Liver (tissue), 9 donors: ENCODE results near the gene PIEZO1. TPM values are rescaled to one million over a fixed set of nuclear protein-coding genes. Genes with fewer than 3 reads are reported as not detected.

ENCODE experiments used
- DNase-seq: peaks from one replicate; pipeline ENCODE4 v3.0.0-alpha.2; 2017; ENCODE audit warnings: low spot score
- H3K27ac ChIP-seq, 2 donors: one replicate each; pipeline ENCODE4 v1.7.0; 2013; ENCODE audit warnings: inconsistent platforms in 2 of 2, low read length in 2 of 2, control low read depth in 1 of 2, low read depth in 1 of 2, mild to moderate bottlenecking in 1 of 2
- H3K27me3 ChIP-seq, 4 donors: one replicate each; pipeline versions ENCODE4 v1.6.1 to v1.7.0; 2013; ENCODE audit warnings: low read length in 3 of 4, inconsistent platforms in 1 of 4, mild to moderate bottlenecking in 1 of 4, moderate library complexity in 1 of 4; ENCODE audit not compliant: control insufficient read depth in 4 of 4, insufficient read depth in 4 of 4
- H3K36me3 ChIP-seq, 4 donors: one replicate each; pipeline versions ENCODE4 v1.6.1 to v1.7.0; 2013; ENCODE audit warnings: low read length in 3 of 4, mild to moderate bottlenecking in 3 of 4, low read depth in 1 of 4, moderate library complexity in 1 of 4; ENCODE audit not compliant: control insufficient read depth in 4 of 4, insufficient read depth in 3 of 4
- H3K4me1 ChIP-seq, 4 donors: one replicate each; pipeline versions ENCODE4 v1.6.1 to v1.7.0; 2013; ENCODE audit warnings: low read length in 3 of 4, mild to moderate bottlenecking in 3 of 4, moderate library complexity in 1 of 4; ENCODE audit not compliant: control insufficient read depth in 4 of 4, insufficient read depth in 4 of 4
- H3K4me3 ChIP-seq, 3 donors: one replicate each; pipeline versions ENCODE4 v1.6.1 to v1.7.0; 2013; ENCODE audit warnings: low read length in 3 of 3, control low read depth in 1 of 3, low read depth in 1 of 3, mild to moderate bottlenecking in 1 of 3
- H3K9ac ChIP-seq, 2 donors: one replicate each; pipeline ENCODE4 v1.7.0; 2013; ENCODE audit warnings: low read length in 2 of 2, mild to moderate bottlenecking in 2 of 2, moderate library complexity in 2 of 2, control low read depth in 1 of 2, low read depth in 1 of 2
- H3K9me3 ChIP-seq, 4 donors: one replicate each; pipeline versions ENCODE4 v1.6.1 to v1.7.0; 2013; ENCODE audit warnings: low read length in 3 of 4; ENCODE audit not compliant: control insufficient read depth in 4 of 4
- HNF4A ChIP-seq, 2 donors: conservative IDR thresholded peaks; 2 replicates each; pipeline ENCODE4 v1.6.1; 2016; ENCODE audit warnings: antibody characterized with exemption in 2 of 2, mild to moderate bottlenecking in 2 of 2
- JUND ChIP-seq, 2 donors: IDR thresholded peaks; 2 replicates each; pipeline ENCODE4 v1.6.1; 2016; ENCODE audit warnings: antibody characterized with exemption in 2 of 2
- RAD21 ChIP-seq, 2 donors: IDR thresholded peaks; 2 replicates each; pipeline ENCODE4 v1.6.1; 2016; ENCODE audit warnings: antibody characterized with exemption in 2 of 2, mild to moderate bottlenecking in 2 of 2
- RXRA ChIP-seq, 2 donors: IDR thresholded peaks; 2 replicates each; pipeline ENCODE4 v1.6.1; 2017 to 2018; ENCODE audit warnings: antibody characterized with exemption in 2 of 2, mild to moderate bottlenecking in 1 of 2
- WGBS: extraction: QIAGEN DNeasy Blood & Tissue Kit; methylation state at CpG from one replicate; pipeline ENCODE4 v1.1.7; 2013; 5-methylcytosine and 5-hydroxymethylcytosine counted together
- polyA plus RNA-seq, 2 donors: library from polyadenylated mRNA; stranded (reverse) in 1 of 2; unstranded in 1 of 2; fragments of 200-250 nt in 1 of 2; fragments of >200 nt in 1 of 2; fragmentation: Nextera tagmentation in 1 of 2; extraction: Ambion mirVana in 1 of 2; gene quantifications; one replicate each; pipeline versions ENCODE4 v1.2.1 to v1.2.3, GENCODE V29; 2013 to 2015
- total RNA-seq, 2 donors: library from RNA; depleted of rRNA; stranded (reverse); fragments of >200 nt; gene quantifications; one replicate each; pipeline ENCODE4 v1.2.3, GENCODE V29; 2014
- TF ChIP-seq, protein P1 (sequence below): IDR thresholded peaks from 2 replicates; pipeline ENCODE4 v1.6.1; 2016; ENCODE audit warnings: antibody characterized with exemption
- TF ChIP-seq, protein P2 (sequence below): IDR thresholded peaks from 2 replicates; pipeline ENCODE4 v1.6.1; 2016; ENCODE audit warnings: antibody characterized with exemption
- TF ChIP-seq, protein P3 (sequence below): IDR thresholded peaks from 2 replicates; pipeline ENCODE4 v1.6.1; 2016; ENCODE audit warnings: antibody characterized with exemption, mild to moderate bottlenecking
- TF ChIP-seq, protein P4 (sequence below): IDR thresholded peaks from 2 replicates; pipeline ENCODE4 v1.6.1; 2016; ENCODE audit warnings: antibody characterized with exemption
- donor health status: healthy.
- donor health status: healthy.
- donor health status: healthy.
- donor health status: healthy.
- donor health status: healthy.

PIEZO1 gene
- total and polyA plus RNA-seq, 4 donors, result 15.3 to 74.7 (median 59.2) TPM

DNA sequence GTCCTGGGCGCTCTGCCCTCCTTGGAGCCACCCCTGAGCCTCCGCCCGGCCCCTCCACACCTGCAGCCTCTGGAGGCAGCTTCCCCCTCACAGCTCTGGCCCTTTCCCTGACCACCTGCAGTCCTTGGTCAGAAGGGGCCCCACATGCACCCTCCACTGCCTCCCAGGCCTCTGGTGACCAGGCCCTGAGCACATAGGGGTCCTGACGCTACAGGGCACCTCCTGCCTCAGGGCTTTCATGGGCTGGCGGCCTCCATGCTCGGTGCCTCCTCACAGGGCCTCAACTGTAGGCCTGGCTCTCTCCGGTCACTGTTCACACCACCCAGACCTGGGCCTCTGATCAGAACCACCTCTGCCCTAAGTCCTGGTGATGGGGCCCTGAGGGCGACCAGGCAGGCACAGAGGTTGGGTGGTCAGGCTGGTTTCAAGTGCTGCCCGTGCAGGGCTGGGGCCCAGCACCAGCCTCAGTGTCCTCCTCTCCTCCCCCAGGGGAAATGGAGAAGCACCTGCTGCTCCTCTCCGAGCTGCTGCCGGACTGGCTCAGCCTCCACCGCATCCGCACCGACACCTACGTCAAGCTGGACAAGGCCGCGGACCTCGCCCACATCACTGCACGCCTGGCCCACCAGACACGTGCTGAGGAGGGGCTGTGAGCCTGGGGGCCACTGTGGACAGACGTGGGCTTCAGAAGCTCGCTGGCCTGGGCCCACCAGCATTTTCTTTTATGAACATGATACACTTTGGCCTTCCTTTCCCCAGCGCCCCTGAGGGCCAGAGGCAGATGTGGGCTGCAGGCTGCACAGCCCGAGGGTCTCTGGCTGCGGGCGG, 22.8 kb upstream of the PIEZO1 start:
- H3K27me3 ChIP-seq, result no peaks in the 10 kb centered on the region
- WGBS, result 95% methylated on average over 26 of the region's 26 CpGs
- no peak overlapping the region for H3K4me3 ChIP-seq
- TF ChIP-seq, protein P1, sequence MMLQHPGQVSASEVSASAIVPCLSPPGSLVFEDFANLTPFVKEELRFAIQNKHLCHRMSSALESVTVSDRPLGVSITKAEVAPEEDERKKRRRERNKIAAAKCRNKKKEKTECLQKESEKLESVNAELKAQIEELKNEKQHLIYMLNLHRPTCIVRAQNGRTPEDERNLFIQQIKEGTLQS, result no peak
- TF ChIP-seq, protein P2, sequence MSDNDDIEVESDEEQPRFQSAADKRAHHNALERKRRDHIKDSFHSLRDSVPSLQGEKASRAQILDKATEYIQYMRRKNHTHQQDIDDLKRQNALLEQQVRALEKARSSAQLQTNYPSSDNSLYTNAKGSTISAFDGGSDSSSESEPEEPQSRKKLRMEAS, result no peak
- TF ChIP-seq, protein P3, sequence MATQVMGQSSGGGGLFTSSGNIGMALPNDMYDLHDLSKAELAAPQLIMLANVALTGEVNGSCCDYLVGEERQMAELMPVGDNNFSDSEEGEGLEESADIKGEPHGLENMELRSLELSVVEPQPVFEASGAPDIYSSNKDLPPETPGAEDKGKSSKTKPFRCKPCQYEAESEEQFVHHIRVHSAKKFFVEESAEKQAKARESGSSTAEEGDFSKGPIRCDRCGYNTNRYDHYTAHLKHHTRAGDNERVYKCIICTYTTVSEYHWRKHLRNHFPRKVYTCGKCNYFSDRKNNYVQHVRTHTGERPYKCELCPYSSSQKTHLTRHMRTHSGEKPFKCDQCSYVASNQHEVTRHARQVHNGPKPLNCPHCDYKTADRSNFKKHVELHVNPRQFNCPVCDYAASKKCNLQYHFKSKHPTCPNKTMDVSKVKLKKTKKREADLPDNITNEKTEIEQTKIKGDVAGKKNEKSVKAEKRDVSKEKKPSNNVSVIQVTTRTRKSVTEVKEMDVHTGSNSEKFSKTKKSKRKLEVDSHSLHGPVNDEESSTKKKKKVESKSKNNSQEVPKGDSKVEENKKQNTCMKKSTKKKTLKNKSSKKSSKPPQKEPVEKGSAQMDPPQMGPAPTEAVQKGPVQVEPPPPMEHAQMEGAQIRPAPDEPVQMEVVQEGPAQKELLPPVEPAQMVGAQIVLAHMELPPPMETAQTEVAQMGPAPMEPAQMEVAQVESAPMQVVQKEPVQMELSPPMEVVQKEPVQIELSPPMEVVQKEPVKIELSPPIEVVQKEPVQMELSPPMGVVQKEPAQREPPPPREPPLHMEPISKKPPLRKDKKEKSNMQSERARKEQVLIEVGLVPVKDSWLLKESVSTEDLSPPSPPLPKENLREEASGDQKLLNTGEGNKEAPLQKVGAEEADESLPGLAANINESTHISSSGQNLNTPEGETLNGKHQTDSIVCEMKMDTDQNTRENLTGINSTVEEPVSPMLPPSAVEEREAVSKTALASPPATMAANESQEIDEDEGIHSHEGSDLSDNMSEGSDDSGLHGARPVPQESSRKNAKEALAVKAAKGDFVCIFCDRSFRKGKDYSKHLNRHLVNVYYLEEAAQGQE, result no peak
- TF ChIP-seq JUND (IDR thresholded peaks at IDR 0.05), result no peak
- TF ChIP-seq, protein P4, sequence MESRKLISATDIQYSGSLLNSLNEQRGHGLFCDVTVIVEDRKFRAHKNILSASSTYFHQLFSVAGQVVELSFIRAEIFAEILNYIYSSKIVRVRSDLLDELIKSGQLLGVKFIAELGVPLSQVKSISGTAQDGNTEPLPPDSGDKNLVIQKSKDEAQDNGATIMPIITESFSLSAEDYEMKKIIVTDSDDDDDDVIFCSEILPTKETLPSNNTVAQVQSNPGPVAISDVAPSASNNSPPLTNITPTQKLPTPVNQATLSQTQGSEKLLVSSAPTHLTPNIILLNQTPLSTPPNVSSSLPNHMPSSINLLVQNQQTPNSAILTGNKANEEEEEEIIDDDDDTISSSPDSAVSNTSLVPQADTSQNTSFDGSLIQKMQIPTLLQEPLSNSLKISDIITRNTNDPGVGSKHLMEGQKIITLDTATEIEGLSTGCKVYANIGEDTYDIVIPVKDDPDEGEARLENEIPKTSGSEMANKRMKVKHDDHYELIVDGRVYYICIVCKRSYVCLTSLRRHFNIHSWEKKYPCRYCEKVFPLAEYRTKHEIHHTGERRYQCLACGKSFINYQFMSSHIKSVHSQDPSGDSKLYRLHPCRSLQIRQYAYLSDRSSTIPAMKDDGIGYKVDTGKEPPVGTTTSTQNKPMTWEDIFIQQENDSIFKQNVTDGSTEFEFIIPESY, result no peak
- H3K36me3 ChIP-seq, result peaks cover 0 to 8% (median 3%) of the 10 kb centered on the region in 4 donors
- H3K9me3 ChIP-seq, result no peaks in the 10 kb centered on the region
- no peak overlapping the region for H3K9ac ChIP-seq
- H3K27ac ChIP-seq, result no peak overlapping the region
- H3K4me1 ChIP-seq, result peaks cover 13 to 36% (median 24%) of the 10 kb centered on the region in 4 donors
- DNase-seq, result no peak

DNA sequence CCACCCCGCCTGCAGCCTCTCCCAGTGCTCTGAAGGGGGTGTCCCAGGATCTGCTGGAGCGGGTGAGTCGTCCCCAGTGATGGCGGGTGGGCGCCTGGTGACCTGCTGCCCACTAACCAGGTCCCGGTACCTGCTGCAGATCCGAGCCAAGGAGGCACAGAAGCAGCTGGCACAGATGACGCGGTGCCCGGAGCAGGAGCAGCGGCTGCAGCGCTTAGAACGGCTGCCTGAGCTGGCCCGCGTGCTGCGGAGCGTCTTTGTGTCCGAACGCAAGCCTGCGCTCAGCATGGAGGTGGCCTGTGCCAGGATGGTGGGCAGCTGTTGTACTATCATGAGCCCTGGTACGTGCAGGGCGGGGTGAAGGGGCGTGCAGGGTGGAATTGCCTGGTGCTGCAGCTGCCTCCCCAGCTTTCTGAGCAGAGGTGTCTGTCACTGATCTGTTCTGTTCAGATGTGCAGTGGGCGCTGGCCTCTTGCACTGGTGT, 22.2 kb upstream of the PIEZO1 start:
- 95% methylated on average over 24 of the region's 24 CpGs for WGBS
- Histone ChIP-seq H3K27ac (no peak overlapping the region), H3K4me1 (peaks cover 13 to 37% (median 19%) of the 10 kb centered on the region in 4 donors), H3K4me3 (no peak overlapping the region), H3K27me3 (no peaks in the 10 kb centered on the region), H3K9me3 (no peaks in the 10 kb centered on the region), H3K36me3 (peaks cover 0 to 8% (median 3%) of the 10 kb centered on the region in 4 donors), H3K9ac (no peak overlapping the region)
- no peak for TF ChIP-seq HNF4A (conservative IDR thresholded peaks at IDR 0.05)
- no peak for TF ChIP-seq RAD21 (IDR thresholded peaks at IDR 0.05)
- DNase-seq, result no peak

DNA sequence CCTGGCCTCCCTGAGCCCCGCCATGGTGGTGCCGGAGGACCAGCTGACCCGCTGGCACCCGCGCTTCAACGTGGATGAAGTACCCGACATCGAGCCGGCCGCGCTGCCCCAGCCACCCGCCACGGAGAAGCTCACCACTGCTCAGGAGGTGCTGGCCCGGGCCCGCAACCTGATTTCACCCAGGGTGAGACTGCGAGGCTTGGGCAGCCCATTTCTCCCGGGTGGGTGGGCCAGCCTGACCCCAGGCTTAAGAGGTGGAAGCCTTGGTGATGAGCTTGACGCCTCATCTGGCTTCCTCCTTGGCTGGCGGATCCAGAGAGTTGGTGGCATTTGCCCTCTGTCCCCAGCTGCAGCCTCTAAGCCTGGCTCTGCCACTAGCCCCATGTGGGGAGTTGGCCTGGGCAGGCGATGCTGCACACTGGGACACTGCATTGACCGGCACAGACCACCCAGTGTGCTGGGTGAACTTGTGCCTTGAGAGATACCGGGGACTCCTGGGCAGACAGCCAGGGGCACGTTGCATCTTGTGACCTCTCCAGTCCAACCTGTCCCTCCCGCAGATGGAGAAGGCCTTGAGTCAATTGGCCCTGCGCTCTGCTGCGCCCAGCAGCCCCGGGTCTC, 21.6 kb upstream of the PIEZO1 start:
- no peak overlapping the region for H3K4me3 ChIP-seq
- no peaks in the 10 kb centered on the region for H3K27me3 ChIP-seq
- WGBS, result 88% methylated on average over 27 of the region's 27 CpGs
- no peak for DNase-seq
- no peak overlapping the region for H3K27ac ChIP-seq
- no peak overlapping the region for H3K9ac ChIP-seq
- TF ChIP-seq, protein P3, result no peak
- TF ChIP-seq RXRA (IDR thresholded peaks at IDR 0.05), result no peak
- peaks cover 0 to 8% (median 3%) of the 10 kb centered on the region in 4 donors for H3K36me3 ChIP-seq
- no peaks in the 10 kb centered on the region for H3K9me3 ChIP-seq
- peaks cover 14 to 38% (median 20%) of the 10 kb centered on the region in 4 donors for H3K4me1 ChIP-seq
